GM13976 (cell line): ENCODE results near the gene SHD.

Source experiments
- DNase-seq: peaks from one replicate; pipeline ENCODE4 v3.0.0; 2012; ENCODE audit warnings: low spot score
- CTCF ChIP-seq: IDR thresholded peaks from 2 replicates; pipeline ENCODE4 v1.5.1; 2012; ENCODE audit warnings: borderline replicate concordance, mild to moderate bottlenecking; ENCODE audit not compliant: insufficient read depth; ENCODE audit errors: extremely low read depth, missing control alignments, control extremely low read depth
- in situ Hi-C: fragments of 300-500 bp; cut with MboI; formaldehyde crosslinking; loops from one replicate; pipeline ENCODE4 v1.12.0; 2022; ENCODE audit warnings: low sequenced_read_pairs, mixed read lengths, inconsistent platforms; ENCODE audit not compliant: unreplicated experiment

Gene SHD

GRCh38 chr19:4323692-4324091, 44.6 kb downstream of the SHD start:
- TF ChIP-seq CTCF, result no peak
- DNase-seq, result peak; percentile 8
- in situ Hi-C loops, result no loop called here

GRCh38 chr19:4324228-4324627, 45.2 kb downstream of the SHD start:
- no peak for TF ChIP-seq CTCF
- in situ Hi-C loops, result no loop called here
- no peak for DNase-seq

GRCh38 chr19:4326215-4326836, 47.3 kb downstream of the SHD start:
- TF ChIP-seq CTCF, result no peak
- in situ Hi-C loops, result no loop called here
- peak; percentile 12 for DNase-seq

- in situ Hi-C loops, result no loop called here
- no peak for DNase-seq
- no peak for TF ChIP-seq CTCF
Observed at GRCh38 chr19:4326837-4327251, 47.8 kb downstream of the SHD start.

GRCh38 chr19:4327252-4327876, 48.3 kb downstream of the SHD start:
- DNase-seq, result peak; percentile 84
- in situ Hi-C loops, result no loop called here
- no peak for TF ChIP-seq CTCF

- no peak for TF ChIP-seq CTCF
- DNase-seq, result no peak
- in situ Hi-C loops, result no loop called here
Observed at GRCh38 chr19:4327877-4328242, 48.8 kb downstream of the SHD start.
